Dendritic cell treated with granulocyte-macrophage colony-stimulating factor and Interleukin-4, amounts not matched to agents 40 ng/mL and 50 ng/mL, for 4 days (primary cell): ENCODE results near the gene CCL7.
"Not testable (repeated sequence)": the region's sequence is repeated elsewhere in the genome, so short reads cannot be mapped to it uniquely, and the experiment has no call there.

ENCODE experiments used
- H3K27ac Mint-ChIP-seq: one replicate; pipeline ENCODE4 v1.8.0; 2022; ENCODE audit warnings: mild to moderate bottlenecking, mixed read lengths
- H3K27me3 Mint-ChIP-seq: one replicate; pipeline ENCODE4 v1.8.0; 2022; ENCODE audit warnings: mild to moderate bottlenecking, mixed read lengths
- H3K36me3 Mint-ChIP-seq: one replicate; pipeline ENCODE4 v1.8.0; 2022; ENCODE audit warnings: low read depth, mixed read lengths
- H3K4me1 Mint-ChIP-seq: one replicate; pipeline ENCODE4 v1.8.0; 2022; ENCODE audit warnings: low read depth, mixed read lengths
- H3K4me3 Mint-ChIP-seq: one replicate; pipeline ENCODE4 v1.8.0; 2022; ENCODE audit warnings: mild to moderate bottlenecking, moderate library complexity, mixed read lengths
- H3K9me3 Mint-ChIP-seq: one replicate; pipeline ENCODE4 v1.8.0; 2022; ENCODE audit warnings: mixed read lengths
- intact Hi-C: fragments of 100-400 bp; cut with micrococcal nuclease; formaldehyde crosslinking; loops from one replicate; pipeline ENCODE4 v1.15.0; 2022

CCL7 gene

DNA sequence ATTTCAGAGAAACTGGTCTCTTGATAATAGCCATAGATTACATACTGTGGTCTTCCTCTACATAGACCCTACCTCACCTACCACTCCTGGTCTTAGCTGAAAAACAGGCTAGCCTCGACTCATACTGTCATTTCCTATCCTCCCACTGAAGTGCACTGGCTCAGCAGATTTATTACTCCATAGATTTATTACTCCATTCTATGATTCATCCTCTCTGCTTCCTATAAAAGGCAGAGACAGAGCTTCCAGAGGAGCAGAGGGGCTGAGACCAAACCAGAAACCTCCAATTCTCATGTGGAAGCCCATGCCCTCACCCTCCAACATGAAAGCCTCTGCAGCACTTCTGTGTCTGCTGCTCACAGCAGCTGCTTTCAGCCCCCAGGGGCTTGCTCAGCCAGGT is at the start of gene CCL7:
TSS of gene CCL7 (plus strand) at position 253 of the 400 bp plus-strand sequence. CDS start at position 323, 70 bp downstream.
- Mint-ChIP-seq H3K9me3 (no peaks in the 10 kb centered on the region), H3K27me3 (peaks cover 38% of the 10 kb centered on the region), H3K4me3 (no peak within 1 kb of the TSS), H3K4me1 (peaks cover 34% of the 10 kb centered on the region), H3K27ac (no peak within 1 kb of the TSS), H3K36me3 (no peaks in the 10 kb centered on the region)
- intact Hi-C loops: no loop called here

DNA sequence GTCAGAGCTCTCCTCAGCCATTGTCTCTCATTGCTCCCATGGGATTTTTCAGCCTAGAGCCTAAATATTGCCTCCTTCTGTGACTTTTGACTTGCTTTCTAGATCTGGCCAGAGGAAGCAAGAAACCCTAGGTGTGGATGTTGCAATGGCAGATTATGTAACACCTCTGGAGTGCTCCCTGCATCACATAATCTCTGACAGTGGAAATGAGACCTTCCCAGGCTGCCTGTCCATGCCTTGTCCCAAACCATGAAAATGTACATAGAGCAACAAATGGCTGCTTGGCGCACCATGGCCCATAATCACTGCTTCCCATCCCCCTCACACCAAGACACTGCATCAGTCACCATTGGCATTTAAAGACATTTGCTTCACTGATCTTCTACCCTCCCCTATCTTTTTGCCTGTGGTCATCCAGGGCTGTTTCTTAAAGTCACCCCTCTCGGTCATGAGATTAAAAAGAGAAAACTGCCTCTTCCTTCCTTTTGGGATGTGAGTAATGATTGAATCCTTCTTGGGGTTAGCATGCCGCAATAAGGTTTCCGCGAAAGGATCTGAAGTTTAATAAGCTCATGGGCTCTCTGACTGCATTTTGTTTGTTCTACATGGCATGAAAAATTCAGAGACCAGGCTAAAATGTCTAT is 49.1 kb upstream of the CCL7 start:
- H3K36me3 Mint-ChIP-seq: no peaks in the 10 kb centered on the region
- H3K4me1 Mint-ChIP-seq: peaks cover 57% of the 10 kb centered on the region
- peak overlapping the region; percentile 11 for H3K27ac Mint-ChIP-seq
- no peak overlapping the region for H3K4me3 Mint-ChIP-seq
- intact Hi-C loops: no loop called here
- peaks cover 40% of the 10 kb centered on the region for H3K27me3 Mint-ChIP-seq
- no peaks in the 10 kb centered on the region for H3K9me3 Mint-ChIP-seq

DNA sequence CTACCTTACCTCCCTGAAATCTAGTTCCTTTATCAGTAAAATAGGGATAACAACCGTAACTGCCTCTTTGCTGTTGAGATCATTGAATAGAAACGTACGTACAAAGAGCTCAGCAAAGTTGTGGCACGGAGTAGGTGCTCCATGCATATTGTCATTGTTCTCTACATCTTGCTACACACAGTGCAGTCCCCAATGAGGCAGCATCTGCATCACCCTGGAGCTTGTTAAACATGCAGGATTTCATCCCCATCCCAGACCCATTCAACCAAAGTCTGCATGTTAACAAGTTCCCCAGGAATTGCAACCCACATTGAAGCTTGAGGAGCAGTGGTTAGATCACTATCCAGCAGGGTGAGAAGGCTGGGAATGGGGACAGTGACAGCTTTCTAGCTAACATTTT is 48.6 kb upstream of the CCL7 start:
- peaks cover 41% of the 10 kb centered on the region for H3K27me3 Mint-ChIP-seq
- H3K36me3 Mint-ChIP-seq: no peaks in the 10 kb centered on the region
- intact Hi-C loops: no loop called here
- no peaks in the 10 kb centered on the region for H3K9me3 Mint-ChIP-seq
- peak overlapping the region; percentile 15 for H3K27ac Mint-ChIP-seq
- H3K4me3 Mint-ChIP-seq: no peak overlapping the region
- peaks cover 57% of the 10 kb centered on the region for H3K4me1 Mint-ChIP-seq

DNA sequence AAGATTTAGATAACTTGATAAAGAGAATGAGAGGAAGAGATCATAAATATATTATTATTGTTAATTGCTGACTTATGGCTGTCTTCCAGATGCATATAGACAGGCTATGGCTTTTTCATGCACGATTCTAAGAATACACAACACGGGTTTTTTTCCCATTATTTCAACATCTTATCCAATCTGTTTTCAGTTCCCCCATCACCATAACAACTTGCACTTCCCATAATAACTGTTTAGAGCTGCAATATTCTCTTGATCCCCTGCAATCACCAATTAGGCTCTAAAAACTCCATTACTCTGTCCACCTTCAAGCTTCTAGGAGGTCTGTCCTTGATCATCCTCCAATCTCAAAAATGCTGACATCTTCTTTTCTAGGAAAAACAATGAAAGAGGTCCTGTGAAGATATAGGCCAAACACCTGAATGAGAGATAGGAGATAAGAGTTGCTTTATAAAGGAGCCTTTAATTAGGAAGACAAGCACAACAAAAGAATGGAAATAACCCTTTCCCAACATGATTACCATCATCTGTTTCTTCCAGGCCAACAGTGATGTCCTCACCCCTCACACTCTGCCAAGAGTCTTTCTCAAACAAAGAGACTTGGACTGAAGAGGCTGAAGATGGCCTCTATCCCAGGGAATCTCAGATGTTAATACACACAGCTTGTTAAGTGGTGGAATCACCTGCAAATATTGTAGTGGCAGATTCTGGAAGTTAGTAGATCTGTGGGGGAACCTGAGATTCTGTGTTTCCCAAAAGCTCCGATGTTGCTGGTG is 47.1 kb upstream of the CCL7 start:
- no peaks in the 10 kb centered on the region for H3K9me3 Mint-ChIP-seq
- H3K4me3 Mint-ChIP-seq: no peak overlapping the region
- H3K27me3 Mint-ChIP-seq: peaks cover 51% of the 10 kb centered on the region
- H3K36me3 Mint-ChIP-seq: no peaks in the 10 kb centered on the region
- H3K4me1 Mint-ChIP-seq: peaks cover 63% of the 10 kb centered on the region
- peak overlapping the region; percentile 18 for H3K27ac Mint-ChIP-seq
- intact Hi-C loops: no loop called here

DNA sequence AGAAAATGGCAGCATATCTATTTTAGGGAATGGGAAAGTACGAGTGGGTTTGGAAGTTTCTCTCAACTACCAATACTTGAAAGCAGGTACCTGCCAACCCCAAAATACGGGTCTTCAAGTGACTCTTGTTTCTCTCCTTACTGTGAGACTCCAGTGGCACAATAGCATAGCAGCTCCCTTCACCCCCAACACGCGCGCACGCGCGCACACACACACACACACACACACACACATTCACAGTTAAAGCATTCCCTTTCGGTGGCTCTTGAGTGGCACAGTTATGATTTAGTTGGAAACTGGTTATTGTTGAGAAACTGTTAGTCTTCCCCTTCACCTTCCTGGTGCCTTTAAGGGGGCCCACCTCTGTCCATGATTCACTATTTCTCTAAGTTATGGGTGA is 45.0 kb upstream of the CCL7 start:
- Mint-ChIP-seq H3K9me3 (peaks cover 20% of the 10 kb centered on the region), H3K36me3 (peaks cover 5% of the 10 kb centered on the region), H3K4me3 (no peak overlapping the region), H3K4me1 (peaks cover 48% of the 10 kb centered on the region), H3K27me3 (peaks cover 47% of the 10 kb centered on the region), H3K27ac (no peak overlapping the region)
- intact Hi-C loops: no loop called here

DNA sequence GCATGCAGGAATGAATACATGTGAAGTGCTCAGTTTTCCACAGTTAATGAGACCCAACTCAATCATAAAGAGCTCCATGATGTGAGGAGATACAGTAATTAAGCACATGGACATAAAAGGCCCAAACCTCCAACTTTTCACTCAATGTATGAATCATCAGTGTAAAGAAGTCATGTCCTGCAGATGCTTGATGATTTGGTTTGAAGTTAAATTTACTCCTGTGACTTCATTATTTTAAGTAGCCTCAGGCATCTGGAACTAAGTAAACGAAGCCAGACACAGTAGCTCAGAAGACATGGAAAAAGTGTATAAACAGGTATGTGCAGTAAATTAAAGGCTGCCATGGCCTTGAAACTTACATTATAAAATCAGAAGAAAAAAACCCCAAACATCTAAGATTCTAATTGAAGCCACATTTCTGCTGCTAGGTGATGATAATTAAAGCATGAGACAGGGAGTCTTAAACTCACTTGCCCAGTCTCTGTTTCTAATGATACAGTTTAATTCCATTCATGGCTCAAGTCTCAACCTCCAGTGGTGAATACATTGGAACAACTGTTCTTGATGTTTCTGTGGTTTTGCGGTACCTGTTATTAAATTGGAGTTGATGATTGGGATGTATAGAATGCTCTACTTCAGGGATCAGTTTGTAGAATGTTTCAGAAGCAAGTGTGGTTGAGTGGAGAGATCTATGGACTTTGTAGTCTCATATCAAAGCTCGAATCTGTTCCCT is 43.8 kb upstream of the CCL7 start:
- Mint-ChIP-seq H3K4me1 (peaks cover 36% of the 10 kb centered on the region), H3K9me3 (peaks cover 20% of the 10 kb centered on the region), H3K27me3 (peaks cover 49% of the 10 kb centered on the region), H3K27ac (no peak overlapping the region), H3K36me3 (peaks cover 5% of the 10 kb centered on the region), H3K4me3 (no peak overlapping the region)
- intact Hi-C loops: no loop called here

DNA sequence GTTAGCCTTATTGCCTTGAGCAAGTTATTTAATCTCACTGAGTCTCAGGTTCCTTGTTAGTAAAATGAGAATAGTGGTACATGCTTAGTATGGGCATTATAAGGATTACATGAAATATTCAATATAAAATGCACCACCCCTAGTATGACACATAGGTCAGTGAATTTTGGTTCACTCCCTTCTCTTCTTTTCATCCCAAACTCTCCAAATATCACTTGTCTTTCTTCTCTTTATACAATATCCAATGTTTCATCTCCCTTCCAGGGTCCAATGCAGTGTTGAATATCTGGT is 43.3 kb upstream of the CCL7 start:
- Mint-ChIP-seq H3K36me3 (peaks cover 5% of the 10 kb centered on the region), H3K4me3 (no peak overlapping the region), H3K27me3 (peaks cover 46% of the 10 kb centered on the region), H3K9me3 (peaks cover 20% of the 10 kb centered on the region), H3K4me1 (peaks cover 31% of the 10 kb centered on the region), H3K27ac (no peak overlapping the region)
- intact Hi-C loops: no loop called here

DNA sequence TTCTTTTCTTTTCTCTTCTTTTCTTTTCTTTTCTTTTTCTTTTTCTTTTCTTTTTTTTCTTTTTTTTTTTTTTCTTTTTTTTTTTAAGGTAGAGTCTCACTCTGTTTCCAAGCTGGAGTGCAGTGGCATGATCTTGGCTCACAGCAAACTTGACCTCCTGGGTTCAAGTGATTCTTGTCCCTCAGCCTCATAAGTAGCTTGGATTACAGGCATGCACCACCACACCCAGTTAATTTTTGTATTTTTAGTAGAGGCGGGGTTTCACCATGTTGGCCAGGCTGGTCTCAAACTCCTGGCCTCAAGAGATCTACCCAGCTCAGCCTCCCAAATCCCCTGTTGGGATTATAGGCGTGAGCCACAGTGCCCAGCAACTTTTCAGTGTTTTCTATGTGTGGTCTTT is 42.7 kb upstream of the CCL7 start:
- intact Hi-C loops: not testable (repeated sequence)
- peaks cover 20% of the 10 kb centered on the region for H3K9me3 Mint-ChIP-seq

DNA sequence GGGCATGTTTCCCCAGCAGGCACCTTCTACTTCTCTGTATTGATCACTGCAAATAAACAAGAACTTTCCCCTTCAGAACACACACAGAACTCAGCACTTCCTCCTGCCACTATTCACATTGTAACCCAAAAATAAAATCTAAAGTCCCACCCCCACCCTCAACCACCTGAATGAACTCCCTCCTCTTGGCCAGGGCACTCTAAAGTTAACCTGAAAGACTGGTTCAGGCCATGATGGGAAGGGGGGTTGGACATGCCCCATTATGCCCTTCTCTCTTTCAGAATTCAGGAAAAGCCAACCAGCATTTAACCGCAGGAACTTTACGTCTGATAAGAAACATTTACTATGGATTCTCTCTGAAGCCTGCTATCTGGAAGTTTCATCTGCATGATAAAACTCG is 42.3 kb upstream of the CCL7 start:
- intact Hi-C loops: no loop called here
- Mint-ChIP-seq H3K27me3 (peaks cover 41% of the 10 kb centered on the region), H3K9me3 (peaks cover 20% of the 10 kb centered on the region), H3K36me3 (peaks cover 5% of the 10 kb centered on the region), H3K27ac (peak overlapping the region; percentile 59), H3K4me3 (no peak overlapping the region), H3K4me1 (peaks cover 22% of the 10 kb centered on the region)

More for the DNA sequence above, 42.7 kb upstream of the CCL7 start:
- not testable (repeated sequence) for H3K4me3 Mint-ChIP-seq, H3K36me3 Mint-ChIP-seq
- H3K27ac Mint-ChIP-seq: peak overlapping the region; percentile 59
- H3K27me3 Mint-ChIP-seq: peaks cover 41% of the 10 kb centered on the region
- peaks cover 25% of the 10 kb centered on the region for H3K4me1 Mint-ChIP-seq

DNA sequence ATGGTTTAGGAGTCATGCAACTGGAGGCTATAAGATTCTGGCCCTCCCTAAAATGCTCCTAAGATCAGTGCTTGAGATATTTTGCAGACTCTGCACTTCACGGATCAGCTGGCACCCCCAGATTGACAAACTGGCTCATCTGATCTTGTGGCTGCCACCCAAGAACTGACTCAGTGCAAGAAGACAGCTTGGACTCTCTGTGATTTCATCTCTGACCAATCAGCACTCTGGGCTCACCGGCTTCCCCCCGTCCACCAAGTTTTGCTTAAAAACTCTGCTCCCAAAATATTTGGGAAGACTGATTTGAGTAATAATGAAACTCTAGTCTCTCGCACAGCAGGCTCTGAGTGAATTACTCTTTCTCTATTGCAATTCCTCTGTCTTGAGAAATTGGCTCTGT is 41.2 kb upstream of the CCL7 start:
- Mint-ChIP-seq H3K27ac (no peak overlapping the region), H3K4me3 (no peak overlapping the region), H3K4me1 (peaks cover 26% of the 10 kb centered on the region), H3K27me3 (peaks cover 50% of the 10 kb centered on the region), H3K36me3 (peaks cover 5% of the 10 kb centered on the region), H3K9me3 (peaks cover 20% of the 10 kb centered on the region)
- intact Hi-C loops: no loop called here

DNA sequence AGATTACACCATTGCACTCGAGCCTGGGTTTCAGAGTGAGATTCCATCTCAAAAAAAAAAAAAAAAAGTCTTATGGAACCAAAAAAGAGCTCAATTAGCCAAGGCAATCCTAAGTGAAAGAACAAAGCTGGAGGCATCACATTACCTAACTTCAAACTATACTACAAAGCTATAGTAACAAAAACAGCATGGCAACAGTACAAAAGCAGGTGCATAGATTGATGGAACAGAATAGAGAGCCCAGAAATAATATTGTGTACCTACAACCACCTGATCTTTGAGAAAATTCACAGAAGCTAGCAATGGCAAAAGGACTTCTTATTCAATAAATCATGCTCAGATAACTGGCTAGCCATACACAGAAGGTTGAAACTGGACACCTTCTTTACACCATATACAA is 39.7 kb upstream of the CCL7 start:
- H3K4me1 Mint-ChIP-seq: peaks cover 36% of the 10 kb centered on the region
- H3K27ac Mint-ChIP-seq: no peak overlapping the region
- peaks cover 5% of the 10 kb centered on the region for H3K36me3 Mint-ChIP-seq
- intact Hi-C loops: no loop called here
- peaks cover 48% of the 10 kb centered on the region for H3K27me3 Mint-ChIP-seq
- no peak overlapping the region for H3K4me3 Mint-ChIP-seq
- peaks cover 20% of the 10 kb centered on the region for H3K9me3 Mint-ChIP-seq

DNA sequence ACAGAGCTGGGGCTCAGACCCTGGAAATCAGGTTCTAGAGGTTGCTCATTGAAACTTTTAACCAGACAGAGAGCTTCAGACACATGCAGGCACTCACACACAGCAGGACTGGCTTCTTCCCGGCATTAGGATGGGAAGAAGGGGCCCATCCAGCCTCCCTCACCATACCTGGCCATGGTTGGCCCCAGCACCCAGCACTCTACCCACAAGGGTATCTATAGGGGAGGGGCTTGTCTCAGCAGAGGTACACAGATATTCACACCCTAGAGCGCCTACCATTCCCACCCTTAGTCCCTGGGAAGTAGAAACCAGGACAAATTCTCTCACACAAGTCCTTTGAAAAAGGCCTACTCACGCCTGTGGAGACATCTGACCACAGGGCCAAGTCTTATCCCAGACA is 35.4 kb upstream of the CCL7 start:
- Mint-ChIP-seq H3K36me3 (peaks cover 2% of the 10 kb centered on the region), H3K27me3 (peaks cover 54% of the 10 kb centered on the region), H3K4me3 (no peak overlapping the region), H3K9me3 (peaks cover 4% of the 10 kb centered on the region), H3K4me1 (peaks cover 59% of the 10 kb centered on the region), H3K27ac (peak overlapping the region; percentile 65)
- intact Hi-C loops: no loop called here

DNA sequence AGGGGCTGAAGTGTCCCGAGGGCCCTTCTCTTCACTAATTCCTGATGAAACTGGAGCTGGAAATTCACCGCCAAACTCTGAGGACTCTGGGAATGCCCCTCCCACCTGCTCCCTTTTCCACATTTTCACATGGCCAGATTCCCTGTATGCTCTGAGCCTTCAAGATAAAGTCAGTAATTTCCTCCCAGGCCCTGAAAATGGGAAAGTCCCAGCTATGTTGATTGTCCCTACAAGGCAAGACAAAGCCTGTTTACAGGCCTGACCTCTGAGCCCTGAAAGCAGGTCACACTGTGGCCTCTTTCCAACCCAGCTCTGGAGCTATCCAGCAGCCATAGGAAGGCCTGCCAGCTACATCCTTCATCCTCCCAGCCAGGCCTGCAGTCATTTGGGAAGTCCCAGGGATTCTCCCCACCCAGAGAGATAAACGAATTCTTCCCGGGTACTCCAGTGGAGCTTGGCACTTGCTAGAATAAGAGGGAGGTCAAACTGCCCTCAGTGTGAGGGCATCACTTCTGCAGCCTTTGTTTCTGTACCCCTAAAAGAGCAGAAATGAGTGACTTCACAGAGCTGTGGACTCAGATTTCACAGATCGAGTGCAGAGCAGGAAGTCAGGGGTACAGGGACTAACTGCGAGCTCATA is 34.5 kb upstream of the CCL7 start:
- intact Hi-C loops: no loop called here
- H3K36me3 Mint-ChIP-seq: no peaks in the 10 kb centered on the region
- H3K27me3 Mint-ChIP-seq: peaks cover 60% of the 10 kb centered on the region

More for the DNA sequence above, 34.5 kb upstream of the CCL7 start:
- H3K9me3 Mint-ChIP-seq: no peaks in the 10 kb centered on the region
- H3K4me3 Mint-ChIP-seq: no peak overlapping the region
- peaks cover 66% of the 10 kb centered on the region for H3K4me1 Mint-ChIP-seq
- peak overlapping the region; percentile 65 for H3K27ac Mint-ChIP-seq
